Type B pancreatic cell (in vitro differentiated cells): Measurements from ENCODE around the gene NGLY1. TPM values are rescaled to one million over a fixed set of nuclear protein-coding genes. Genes with fewer than 3 reads are reported as not detected.

ENCODE experiments used
- DNase-seq: peaks from one replicate; pipeline ENCODE4 v3.0.0; 2021; ENCODE audit warnings: mixed read lengths; ENCODE audit not compliant: unreplicated experiment; ENCODE audit errors: extremely low spot score
- H3K27ac Mint-ChIP-seq: 2 replicates; pipeline ENCODE4 v1.8.0; 2021; ENCODE audit warnings: mild to moderate bottlenecking, mixed read lengths
- H3K27me3 Mint-ChIP-seq: 2 replicates; pipeline ENCODE4 v1.8.0; 2021; ENCODE audit warnings: mixed read lengths
- H3K36me3 Mint-ChIP-seq: 2 replicates; pipeline ENCODE4 v1.8.0; 2021; ENCODE audit warnings: mixed read lengths
- H3K4me1 Mint-ChIP-seq: one replicate; pipeline ENCODE4 v1.8.0; 2021; ENCODE audit warnings: mixed read lengths; ENCODE audit not compliant: unreplicated experiment
- H3K4me3 Mint-ChIP-seq: 2 replicates; pipeline ENCODE4 v1.8.0; 2021; ENCODE audit warnings: mild to moderate bottlenecking, mixed read lengths
- H3K9me3 Mint-ChIP-seq: 2 replicates; pipeline ENCODE4 v1.8.0; 2021; ENCODE audit warnings: mixed read lengths
- CTCF ChIP-seq: fragments of 200-600 bp; sonication (generic); conservative IDR thresholded peaks from 2 replicates; pipeline ENCODE4 v1.5.0; 2021; ENCODE audit warnings: antibody characterized with exemption, mild to moderate bottlenecking
- total RNA-seq: library from RNA; stranded (reverse); gene quantifications from 2 replicates; pipeline ENCODE4 v1.2.1, GENCODE V29; 2021; ENCODE audit warnings: low replicate concordance

The NGLY1 gene
- total RNA-seq, 1 donor from 2014 or later = 38.9 TPM

DNA sequence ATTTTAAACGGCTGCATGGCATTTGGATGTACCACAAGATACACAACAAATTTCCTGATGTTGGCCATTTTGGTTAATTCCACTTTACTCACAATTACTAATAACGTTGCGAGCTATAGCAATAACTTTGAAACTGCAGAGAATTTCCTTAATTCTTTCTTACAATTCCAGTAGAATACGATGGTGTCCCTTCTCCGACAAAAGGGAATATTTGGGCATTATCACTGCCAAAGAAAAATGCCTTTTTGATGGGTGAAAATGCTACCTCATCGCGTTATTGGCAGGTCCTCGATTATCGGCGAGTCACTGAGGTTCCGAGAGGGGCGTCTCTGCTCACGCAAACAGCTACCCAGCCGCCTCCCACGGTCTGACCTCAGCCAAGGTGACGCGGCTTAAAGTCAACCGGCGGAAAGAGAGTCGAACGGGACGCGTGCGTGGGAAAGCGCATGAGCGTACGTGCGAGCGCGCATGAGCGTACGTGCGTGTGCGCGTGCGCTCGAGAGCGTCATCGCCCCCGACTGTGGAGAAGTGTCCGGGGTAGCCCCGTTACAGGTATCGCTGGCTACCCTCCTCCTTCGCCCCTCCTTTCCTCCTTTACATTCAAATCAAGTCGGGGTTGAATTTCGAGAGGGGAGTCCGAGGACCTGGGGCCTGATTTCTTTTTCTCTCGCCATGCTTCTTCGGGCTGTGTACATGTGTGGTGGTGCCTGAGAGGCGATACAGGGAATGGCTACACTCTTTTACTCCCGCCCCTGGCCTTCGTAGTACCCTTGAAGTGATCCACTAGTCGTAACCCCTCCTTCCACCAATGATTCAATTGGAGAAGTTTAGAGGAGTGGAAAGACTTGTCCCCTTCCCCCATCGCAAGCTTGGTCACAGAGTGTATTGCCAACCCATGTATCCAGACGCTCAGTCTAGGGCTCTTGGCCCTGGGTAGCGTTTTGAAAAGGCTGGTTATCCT lies 6.6 kb upstream of the NGLY1 start, which contains the start of gene OXSM:
Gene OXSM, plus strand, starts transcription at position 495 of the 961 bp plus-strand sequence. CDS start 931 bp downstream, outside the sequence.
- H3K36me3 Mint-ChIP-seq = peaks cover 6% of the 10 kb centered on the region
- H3K27me3 Mint-ChIP-seq = no peaks in the 10 kb centered on the region
- peak; percentile 17 for TF ChIP-seq CTCF
- H3K4me1 Mint-ChIP-seq = peaks cover 30% of the 10 kb centered on the region
- H3K9me3 Mint-ChIP-seq = no peaks in the 10 kb centered on the region
- peak within 1 kb of the TSS; percentile 92 for H3K27ac Mint-ChIP-seq
- peak; percentile 78 for DNase-seq
- peak within 1 kb of the TSS; percentile 99 for H3K4me3 Mint-ChIP-seq

DNA sequence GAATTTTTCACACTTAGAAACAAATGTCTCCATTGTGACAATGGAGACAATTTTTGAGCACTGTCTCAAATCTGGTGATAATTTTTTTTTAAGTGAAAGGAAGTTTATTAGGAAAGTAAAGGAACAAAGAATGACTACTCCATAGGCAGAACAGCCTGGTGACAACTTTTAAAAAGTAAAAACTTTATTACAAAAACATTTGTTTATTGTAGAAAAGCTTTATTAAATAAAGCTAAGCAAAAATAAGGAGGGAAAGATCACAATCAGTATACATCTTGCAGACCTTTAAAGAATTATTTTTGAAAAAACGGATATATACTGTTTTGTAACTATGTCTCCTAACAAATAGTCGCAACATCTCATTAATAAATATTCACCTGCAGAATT lies 6.0 kb upstream of the NGLY1 start:
- H3K27ac Mint-ChIP-seq = peak overlapping the region; percentile 92
- H3K9me3 Mint-ChIP-seq = no peaks in the 10 kb centered on the region
- H3K4me3 Mint-ChIP-seq = peak overlapping the region; percentile 99
- H3K4me1 Mint-ChIP-seq = peaks cover 35% of the 10 kb centered on the region
- H3K36me3 Mint-ChIP-seq = peaks cover 3% of the 10 kb centered on the region
- TF ChIP-seq CTCF = no peak
- H3K27me3 Mint-ChIP-seq = no peaks in the 10 kb centered on the region
- DNase-seq = no peak

DNA sequence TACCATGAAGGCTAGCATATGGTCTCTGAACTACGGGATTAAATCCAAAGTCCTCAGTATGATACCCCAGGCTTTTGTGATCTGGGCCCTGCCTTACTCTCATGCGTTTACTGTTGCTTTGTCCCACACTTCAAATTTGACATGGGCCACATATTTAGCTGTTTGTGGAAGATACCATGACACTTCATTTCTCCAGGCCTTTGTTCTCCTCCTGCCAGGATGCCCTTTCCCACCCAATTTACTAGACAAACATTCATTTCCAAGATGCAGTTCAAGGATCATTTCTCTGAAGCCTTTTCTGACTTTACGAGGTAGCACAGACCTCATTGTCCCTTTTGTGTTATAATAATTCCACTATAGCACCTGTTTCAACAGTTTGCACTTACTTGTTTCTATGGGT lies 4.4 kb upstream of the NGLY1 start:
- Mint-ChIP-seq H3K36me3 (peaks cover 3% of the 10 kb centered on the region), H3K4me3 (peak overlapping the region; percentile 79), H3K27ac (no peak overlapping the region), H3K9me3 (no peaks in the 10 kb centered on the region), H3K27me3 (no peaks in the 10 kb centered on the region), H3K4me1 (peaks cover 38% of the 10 kb centered on the region)
- no peak for DNase-seq
- no peak for TF ChIP-seq CTCF

GRCh38 chr3:25785826-25786225 lies 2.6 kb upstream of the NGLY1 start:
- Mint-ChIP-seq H3K27me3 (no peaks in the 10 kb centered on the region), H3K9me3 (no peaks in the 10 kb centered on the region), H3K27ac (no peak overlapping the region), H3K4me3 (peak overlapping the region; percentile 26), H3K36me3 (peaks cover 5% of the 10 kb centered on the region), H3K4me1 (peaks cover 49% of the 10 kb centered on the region)
- DNase-seq = no peak
- no peak for TF ChIP-seq CTCF

DNA sequence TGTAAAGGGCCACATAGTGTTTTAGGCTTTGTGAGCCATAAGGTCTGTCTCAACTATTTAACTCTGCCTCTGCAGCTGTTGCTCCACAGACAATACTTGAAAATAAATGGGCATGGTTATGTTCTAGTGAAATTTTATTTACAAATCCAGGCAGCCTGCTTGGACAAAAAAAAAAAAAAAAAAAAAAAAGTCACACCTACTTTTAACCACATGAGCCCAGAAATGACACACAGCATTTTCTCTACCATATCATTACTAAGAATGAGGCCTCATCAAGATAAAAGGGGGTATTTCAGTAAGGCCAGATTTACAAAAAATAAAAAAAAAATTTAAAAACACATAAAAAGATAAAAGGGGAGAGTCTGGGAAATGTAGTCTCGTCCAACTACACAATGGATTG lies 1.7 kb upstream of the NGLY1 start:
- H3K27me3 Mint-ChIP-seq = no peaks in the 10 kb centered on the region

More for the DNA sequence above, 1.7 kb upstream of the NGLY1 start:
- Mint-ChIP-seq H3K27ac (no peak overlapping the region), H3K4me3 (no peak overlapping the region), H3K9me3 (no peaks in the 10 kb centered on the region), H3K36me3 (peaks cover 4% of the 10 kb centered on the region), H3K4me1 (peaks cover 51% of the 10 kb centered on the region)
- no peak for TF ChIP-seq CTCF
- no peak for DNase-seq
